HG03280 (cell line): Measurements from ENCODE around the gene COL27A1.

ENCODE experiments used
- ATAC-seq: cut with Tn5 transposase; IDR thresholded peaks from one replicate; pipeline ENCODE4 v1.9.1; 2021; ENCODE audit warnings: mild to moderate bottlenecking, moderate library complexity; ENCODE audit not compliant: unreplicated experiment

Gene COL27A1

GRCh38 chr9:114281473-114282103, 126.3 kb downstream of the COL27A1 start:
- no peak for ATAC-seq

- ATAC-seq, result no peak
Measured at GRCh38 chr9:114282104-114282485, 126.8 kb downstream of the COL27A1 start.

- ATAC-seq, result no peak
Measured at GRCh38 chr9:114282507-114282906, 127.2 kb downstream of the COL27A1 start.

- no peak for ATAC-seq
Measured at GRCh38 chr9:114282926-114283325, 127.6 kb downstream of the COL27A1 start.

GRCh38 chr9:114283551-114284111, 128.3 kb downstream of the COL27A1 start:
- no peak for ATAC-seq

GRCh38 chr9:114284316-114285060, 129.2 kb downstream of the COL27A1 start:
- no peak for ATAC-seq

- ATAC-seq, result no peak
Measured at GRCh38 chr9:114285166-114285867, 130.0 kb downstream of the COL27A1 start.

- no peak for ATAC-seq
Measured at GRCh38 chr9:114286146-114286679, 130.9 kb downstream of the COL27A1 start.

- ATAC-seq, result no peak
Measured at GRCh38 chr9:114287001-114287762, 131.8 kb downstream of the COL27A1 start.

- ATAC-seq, result no peak
Measured at GRCh38 chr9:114287763-114288192, 132.4 kb downstream of the COL27A1 start.

GRCh38 chr9:114288193-114289091, 133.1 kb downstream of the COL27A1 start:
- no peak for ATAC-seq

GRCh38 chr9:114289106-114289505, 133.8 kb downstream of the COL27A1 start:
- no peak for ATAC-seq

GRCh38 chr9:114289571-114290481, 134.5 kb downstream of the COL27A1 start:
- no peak for ATAC-seq

- ATAC-seq, result no peak
Measured at GRCh38 chr9:114290561-114290986, 135.2 kb downstream of the COL27A1 start.

GRCh38 chr9:114291064-114291474, 135.7 kb downstream of the COL27A1 start:
- ATAC-seq, result no peak

GRCh38 chr9:114291886-114292590, 136.7 kb downstream of the COL27A1 start:
- no peak for ATAC-seq

- ATAC-seq, result no peak
Measured at GRCh38 chr9:114294664-114295063, 139.3 kb downstream of the COL27A1 start.

GRCh38 chr9:114296338-114296737, 141.0 kb downstream of the COL27A1 start:
- no peak for ATAC-seq
